Mesendoderm (in vitro differentiated cells): ENCODE results near the gene ANKRD10.
A peak's percentile ranks its signal among the peaks of the same experiment; 100 is the strongest.

ENCODE experiments used
- DNase-seq: peaks from one replicate; pipeline ENCODE4 v3.0.0; 2013
- H2AK5ac ChIP-seq: 2 replicates; pipeline ENCODE4 v1.6.1; 2013; ENCODE audit warnings: low read length, inconsistent platforms
- H2BK120ac ChIP-seq: 2 replicates; pipeline ENCODE4 v1.6.1; 2013; ENCODE audit warnings: low read depth, mild to moderate bottlenecking, low read length, moderate library complexity, mixed read lengths
- H2BK15ac ChIP-seq: replicated peaks from 2 replicates; pipeline ENCODE4 v1.6.1; 2013; ENCODE audit warnings: low read depth, mild to moderate bottlenecking, moderate library complexity
- H2BK5ac ChIP-seq: 2 replicates; pipeline ENCODE4 v1.6.1; 2013; ENCODE audit warnings: low read length, inconsistent platforms
- H3K18ac ChIP-seq: 2 replicates; pipeline ENCODE4 v1.6.1; 2013; ENCODE audit warnings: mild to moderate bottlenecking, low read length, mixed read lengths
- H3K23ac ChIP-seq: one replicate; pipeline ENCODE4 v1.6.1; 2013; ENCODE audit warnings: low read length
- H3K27ac ChIP-seq: 2 replicates; pipeline ENCODE4 v1.5.1; 2013; ENCODE audit warnings: low read depth, mild to moderate bottlenecking, inconsistent platforms, low read length, moderate library complexity
- H3K27me3 ChIP-seq: 2 replicates; pipeline ENCODE4 v1.6.1; 2013; ENCODE audit warnings: low read length, control low read depth, mild to moderate bottlenecking, inconsistent platforms; ENCODE audit not compliant: insufficient read depth, poor library complexity
- H3K36me3 ChIP-seq: 2 replicates; pipeline ENCODE4 v1.6.1; 2013; ENCODE audit warnings: low read length, inconsistent platforms; ENCODE audit not compliant: control insufficient read depth, insufficient read depth
- H3K4ac ChIP-seq: one replicate; pipeline ENCODE4 v1.6.1; 2013; ENCODE audit warnings: low read depth, mild to moderate bottlenecking, low read length, moderate library complexity
- H3K4me1 ChIP-seq: 2 replicates; pipeline ENCODE4 v1.6.1; 2013; ENCODE audit warnings: low read depth, low read length, inconsistent platforms; ENCODE audit not compliant: control insufficient read depth
- H3K4me2 ChIP-seq: 2 replicates; pipeline ENCODE4 v1.6.1; 2013; ENCODE audit warnings: low read length
- H3K4me3 ChIP-seq: 2 replicates; pipeline ENCODE4 v1.5.1; 2013; ENCODE audit warnings: mild to moderate bottlenecking, low read length
- H3K56ac ChIP-seq: one replicate; pipeline ENCODE4 v1.6.1; 2013; ENCODE audit warnings: low read length
- H3K79me1 ChIP-seq: 2 replicates; pipeline ENCODE4 v1.6.1; 2013; ENCODE audit warnings: low read length, inconsistent platforms
- H3K79me2 ChIP-seq: 2 replicates; pipeline ENCODE4 v1.6.1; 2013; ENCODE audit warnings: mild to moderate bottlenecking, low read length; ENCODE audit not compliant: control insufficient read depth, insufficient read depth
- H3K9ac ChIP-seq: 2 replicates; pipeline ENCODE4 v1.6.1; 2013; ENCODE audit warnings: low read length, inconsistent platforms
- H4K5ac ChIP-seq: one replicate; pipeline ENCODE4 v1.6.1; 2013; ENCODE audit warnings: low read length
- H4K8ac ChIP-seq: one replicate; pipeline ENCODE4 v1.6.1; 2013; ENCODE audit warnings: low read depth, mild to moderate bottlenecking, control low read depth, low read length, moderate library complexity
- WGBS: extraction: QIAGEN DNeasy Blood & Tissue Kit; methylation state at CpG from one replicate; pipeline ENCODE4 v1.1.7; 2013; ENCODE audit warnings: low lambda C conversion rate, missing lambda C conversion rate; ENCODE audit not compliant: insufficient coverage; ENCODE audit errors: extremely low coverage; 5-methylcytosine and 5-hydroxymethylcytosine counted together

ANKRD10 gene

GRCh38 chr13:110850006-110850405 is 64.9 kb downstream of the ANKRD10 start:
- Histone ChIP-seq H3K4me2 (no peak overlapping the region), H2AK5ac (no peak overlapping the region), H3K27me3 (no peaks in the 10 kb centered on the region), H3K56ac (no peak overlapping the region), H3K4ac (no peak overlapping the region), H2BK120ac (no peak overlapping the region), H3K9ac (no peak overlapping the region), H2BK15ac (no peak overlapping the region), H3K4me3 (no peak overlapping the region), H3K27ac (no peak overlapping the region), H3K4me1 (no peaks in the 10 kb centered on the region), H2BK5ac (no peak overlapping the region), H4K5ac (no peak overlapping the region), H3K79me1 (no peaks in the 10 kb centered on the region), H3K18ac (no peak overlapping the region), H3K79me2 (no peaks in the 10 kb centered on the region), H3K23ac (no peak overlapping the region), H4K8ac (no peak overlapping the region), H3K36me3 (no peaks in the 10 kb centered on the region)
- no peak for DNase-seq
- no CpG with 5 or more reads among the region's 4 CpGs for WGBS

GRCh38 chr13:110845520-110845919 is 69.3 kb downstream of the ANKRD10 start:
- no peak overlapping the region for H3K4me2 ChIP-seq
- no peak overlapping the region for H4K8ac ChIP-seq
- no peak overlapping the region for H3K56ac ChIP-seq
- H3K18ac ChIP-seq: no peak overlapping the region
- H2AK5ac ChIP-seq: no peak overlapping the region
- H3K9ac ChIP-seq: no peak overlapping the region
- no peaks in the 10 kb centered on the region for H3K27me3 ChIP-seq
- no peak overlapping the region for H3K4ac ChIP-seq
- no peak overlapping the region for H2BK5ac ChIP-seq
- no peak overlapping the region for H2BK120ac ChIP-seq
- H3K79me1 ChIP-seq: no peaks in the 10 kb centered on the region
- H3K23ac ChIP-seq: no peak overlapping the region
- no peak for DNase-seq
- H4K5ac ChIP-seq: no peak overlapping the region
- H3K4me1 ChIP-seq: no peaks in the 10 kb centered on the region
- H3K36me3 ChIP-seq: no peaks in the 10 kb centered on the region
- no peak overlapping the region for H3K27ac ChIP-seq
- no peak overlapping the region for H2BK15ac ChIP-seq
- no peak overlapping the region for H3K4me3 ChIP-seq
- no CpG with 5 or more reads among the region's 3 CpGs for WGBS
- H3K79me2 ChIP-seq: no peaks in the 10 kb centered on the region

DNA sequence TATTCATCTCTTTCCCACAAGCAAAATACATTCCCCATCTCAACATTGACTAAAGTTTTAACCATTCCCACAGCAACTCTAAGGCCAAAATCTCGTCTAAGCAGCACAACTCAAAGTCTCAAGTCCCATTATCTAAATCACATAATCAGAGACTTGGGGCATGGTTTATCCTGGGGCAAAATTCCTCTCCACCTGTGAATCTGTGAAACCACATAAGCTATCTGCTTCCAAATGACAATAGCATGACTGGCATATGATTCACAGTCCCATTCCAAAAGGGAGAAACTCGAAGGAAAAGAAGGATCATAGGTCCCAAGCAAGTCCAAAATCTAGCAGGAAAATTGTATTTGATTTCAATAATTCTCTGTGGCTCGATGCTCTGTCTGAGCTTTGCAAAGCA is 73.0 kb downstream of the ANKRD10 start:
- Histone ChIP-seq H3K23ac (no peak overlapping the region), H3K79me2 (no peaks in the 10 kb centered on the region), H2BK15ac (no peak overlapping the region), H4K5ac (no peak overlapping the region), H3K4me2 (no peak overlapping the region), H3K56ac (no peak overlapping the region), H3K18ac (no peak overlapping the region), H3K4me1 (no peaks in the 10 kb centered on the region), H3K36me3 (no peaks in the 10 kb centered on the region), H2AK5ac (no peak overlapping the region), H4K8ac (no peak overlapping the region), H3K9ac (no peak overlapping the region), H3K4ac (no peak overlapping the region), H2BK120ac (no peak overlapping the region), H3K27me3 (no peaks in the 10 kb centered on the region), H3K4me3 (no peak overlapping the region), H3K27ac (no peak overlapping the region), H3K79me1 (no peaks in the 10 kb centered on the region), H2BK5ac (no peak overlapping the region)
- WGBS: no CpG with 5 or more reads among the region's 3 CpGs
- DNase-seq: peak; percentile 56

- no peak overlapping the region for H4K8ac ChIP-seq
- no peaks in the 10 kb centered on the region for H3K79me2 ChIP-seq
- H3K4me1 ChIP-seq: no peaks in the 10 kb centered on the region
- no peak overlapping the region for H2BK15ac ChIP-seq
- no peak for DNase-seq
- H3K4me2 ChIP-seq: no peak overlapping the region
- no peak overlapping the region for H3K56ac ChIP-seq
- H2AK5ac ChIP-seq: no peak overlapping the region
- H4K5ac ChIP-seq: no peak overlapping the region
- no peaks in the 10 kb centered on the region for H3K36me3 ChIP-seq
- no peak overlapping the region for H3K4ac ChIP-seq
- no peak overlapping the region for H3K4me3 ChIP-seq
- no peak overlapping the region for H2BK5ac ChIP-seq
- H3K9ac ChIP-seq: no peak overlapping the region
- WGBS: no CpG with 5 or more reads among the region's 2 CpGs
- H2BK120ac ChIP-seq: no peak overlapping the region
- no peak overlapping the region for H3K23ac ChIP-seq
- H3K27ac ChIP-seq: no peak overlapping the region
- no peaks in the 10 kb centered on the region for H3K27me3 ChIP-seq
- H3K79me1 ChIP-seq: no peaks in the 10 kb centered on the region
- no peak overlapping the region for H3K18ac ChIP-seq
Measured at GRCh38 chr13:110841406-110841805, 73.5 kb downstream of the ANKRD10 start.

DNA sequence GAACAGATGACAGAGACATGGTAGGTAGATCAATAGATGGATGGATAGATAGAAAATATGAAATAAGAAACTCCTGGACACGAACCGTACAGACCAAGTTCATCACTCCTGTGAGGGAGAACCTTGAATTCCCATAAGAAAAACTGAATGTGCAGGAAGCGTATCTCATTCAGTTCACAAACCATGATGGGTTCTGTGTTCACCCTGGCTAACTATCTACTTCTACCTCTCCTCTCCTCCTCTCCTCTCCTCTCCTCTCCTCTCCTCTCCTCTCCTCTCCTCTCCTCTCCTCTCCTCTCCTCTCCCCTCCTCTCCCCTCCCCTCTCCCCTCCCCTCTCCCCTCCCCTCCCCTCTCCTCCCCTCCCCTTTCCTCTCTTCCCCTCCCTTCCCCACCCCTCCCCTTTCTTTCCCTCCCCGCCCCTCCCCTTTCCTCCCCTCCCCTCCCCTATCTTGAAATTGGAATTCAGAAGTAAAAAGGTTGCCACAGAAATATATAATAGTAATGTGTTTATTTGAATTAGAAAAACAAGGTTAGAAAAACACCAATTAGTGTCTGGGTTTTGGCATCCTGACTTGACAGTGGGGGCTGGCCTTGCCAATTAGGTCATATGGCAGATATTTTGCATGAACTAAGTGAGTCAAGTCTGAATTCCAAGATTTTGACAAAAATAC is 75.9 kb downstream of the ANKRD10 start:
- Histone ChIP-seq H3K36me3 (no peaks in the 10 kb centered on the region), H3K18ac (no peak overlapping the region), H3K4me1 (no peaks in the 10 kb centered on the region), H3K23ac (no peak overlapping the region), H3K79me1 (no peaks in the 10 kb centered on the region), H3K9ac (no peak overlapping the region), H2AK5ac (no peak overlapping the region), H2BK5ac (no peak overlapping the region), H3K4me3 (no peak overlapping the region), H3K79me2 (no peaks in the 10 kb centered on the region), H3K56ac (no peak overlapping the region), H3K4me2 (no peak overlapping the region), H3K27me3 (no peaks in the 10 kb centered on the region), H4K8ac (no peak overlapping the region), H3K4ac (no peak overlapping the region), H2BK120ac (no peak overlapping the region), H4K5ac (no peak overlapping the region), H3K27ac (no peak overlapping the region), H2BK15ac (no peak overlapping the region)
- DNase-seq: no peak
- WGBS: no CpG with 5 or more reads among the region's 4 CpGs

DNA sequence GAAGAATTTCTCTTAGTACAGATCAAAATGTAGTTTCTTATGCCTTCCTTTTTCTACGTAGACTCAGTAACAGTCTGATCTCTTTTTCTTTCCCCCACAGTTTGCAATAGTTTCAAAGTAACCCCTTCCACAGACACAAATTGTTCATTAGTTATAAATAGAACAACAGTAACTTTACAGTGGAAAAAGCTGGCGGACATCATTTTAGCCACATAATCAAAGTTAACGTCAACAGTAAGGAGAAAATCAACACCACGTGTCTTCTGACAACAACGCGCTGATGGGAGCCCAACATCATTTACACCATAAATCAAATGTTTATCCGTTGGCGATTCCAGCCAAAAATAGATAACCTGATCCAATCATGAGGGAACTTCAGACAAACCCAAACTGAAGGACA is 76.8 kb downstream of the ANKRD10 start:
- H3K27me3 ChIP-seq: no peaks in the 10 kb centered on the region
- no peak overlapping the region for H3K9ac ChIP-seq
- DNase-seq: no peak
- H2AK5ac ChIP-seq: no peak overlapping the region
- no peak overlapping the region for H3K23ac ChIP-seq
- WGBS: no CpG with 5 or more reads among the region's 8 CpGs
- H2BK120ac ChIP-seq: no peak overlapping the region
- no peak overlapping the region for H2BK5ac ChIP-seq
- no peaks in the 10 kb centered on the region for H3K4me1 ChIP-seq
- H3K79me2 ChIP-seq: no peaks in the 10 kb centered on the region
- H3K4me2 ChIP-seq: no peak overlapping the region
- no peaks in the 10 kb centered on the region for H3K36me3 ChIP-seq
- no peak overlapping the region for H3K4me3 ChIP-seq
- no peak overlapping the region for H3K27ac ChIP-seq
- no peak overlapping the region for H4K8ac ChIP-seq
- no peak overlapping the region for H2BK15ac ChIP-seq
- no peak overlapping the region for H4K5ac ChIP-seq
- H3K56ac ChIP-seq: no peak overlapping the region
- no peak overlapping the region for H3K18ac ChIP-seq
- no peaks in the 10 kb centered on the region for H3K79me1 ChIP-seq
- no peak overlapping the region for H3K4ac ChIP-seq
